Panc1 (cell line): ENCODE measurements around the gene NRP1. TPM values are rescaled to one million over a fixed set of nuclear protein-coding genes. Genes with fewer than 3 reads are reported as not detected.
A peak's percentile ranks its signal among the peaks of the same experiment; 100 is the strongest.

Source experiments
- ATAC-seq: fragments of 200-7000 bp; cut with Tn5 transposase; 2 replicates; pipeline ENCODE4 v1.9.1; 2020; ENCODE audit warnings: mild to moderate bottlenecking, moderate library complexity
- BruUV-seq: library from RNA; stranded (reverse); fragments of 400-500 nt; replicated peaks from 2 replicates; lab custom pipeline; 2021; lab: Mats Ljungman, UMichigan
- CTCF ChIA-PET: fragments of 300-600 bp; sonication (Branson Sonifier 250); formaldehyde crosslinking; loops from one replicate; lab custom pipeline; 2022; ENCODE audit warnings: antibody characterized with exemption; lab: Charles Lee
- POLR2A ChIA-PET: fragments of 300-600 bp; sonication (Branson Sonifier 250); formaldehyde crosslinking; loops from one replicate; lab custom pipeline; 2022; ENCODE audit warnings: antibody characterized with exemption; lab: Charles Lee
- DNase-seq: peaks from one replicate; pipeline ENCODE4 v3.0.0-alpha.2; 2010; ENCODE audit warnings: low read depth, low spot score
- H3K27ac ChIP-seq: 2 replicates; pipeline ENCODE4 v1.5.1; 2011; ENCODE audit warnings: mild to moderate bottlenecking, low read length, inconsistent platforms
- H3K27me3 ChIP-seq: fragments of 200-500 bp; sonication (Bioruptor generic); 2 replicates; pipeline ENCODE4 v1.6.0; 2014; ENCODE audit warnings: low read length, inconsistent platforms; ENCODE audit not compliant: control insufficient read depth, insufficient read depth
- H3K36me3 ChIP-seq: fragments of 200-500 bp; sonication (Bioruptor generic); 2 replicates; pipeline ENCODE4 v1.5.1; 2014; ENCODE audit warnings: inconsistent platforms, mild to moderate bottlenecking, low read length, moderate library complexity; ENCODE audit not compliant: control insufficient read depth, insufficient read depth
- H3K4me1 ChIP-seq: 2 replicates; pipeline ENCODE4 v1.5.1; 2011; ENCODE audit warnings: inconsistent platforms, mild to moderate bottlenecking, low read length, moderate library complexity; ENCODE audit not compliant: control insufficient read depth, insufficient read depth
- H3K4me3 ChIP-seq, 2 experiments: 2 replicates each; pipeline ENCODE4 v1.5.1; 2011 to 2012; ENCODE audit warnings: low read depth in 2 of 2, low read length in 2 of 2, mild to moderate bottlenecking in 2 of 2, inconsistent platforms in 1 of 2, moderate library complexity in 1 of 2
- H3K9me3 ChIP-seq: fragments of 200-500 bp; sonication (Bioruptor generic); 2 replicates; pipeline ENCODE4 v1.5.1; 2014; ENCODE audit warnings: low read depth, mild to moderate bottlenecking, inconsistent platforms, low read length, moderate library complexity; ENCODE audit not compliant: control insufficient read depth, insufficient read depth
- CTCF ChIP-seq: fragments of 450-650 bp; IDR thresholded peaks from 2 replicates; pipeline ENCODE4 v1.5.1; 2017; ENCODE audit warnings: mild to moderate bottlenecking
- POLR2AphosphoS5 ChIP-seq: IDR thresholded peaks from 2 replicates; pipeline ENCODE4 v1.6.1; 2012; ENCODE audit warnings: mild to moderate bottlenecking, low read depth, low read length, moderate library complexity
- REST ChIP-seq, 2 experiments: IDR thresholded peaks; 2 replicates each; pipeline ENCODE4 v1.6.1; 2011 to 2012; ENCODE audit warnings: low read depth in 2 of 2, control low read depth in 1 of 2, low read length in 1 of 2, mild to moderate bottlenecking in 1 of 2, moderate library complexity in 1 of 2; ENCODE audit not compliant: insufficient read depth in 1 of 2
- SIN3A ChIP-seq: IDR thresholded peaks from 2 replicates; pipeline ENCODE4 v1.6.1; 2012; ENCODE audit warnings: low read depth, mild to moderate bottlenecking, low read length, moderate library complexity, borderline replicate concordance; ENCODE audit not compliant: insufficient read depth
- TCF7L2 ChIP-seq: IDR thresholded peaks from 2 replicates; pipeline ENCODE4 v1.6.1; 2011; ENCODE audit warnings: mild to moderate bottlenecking, low read depth, low read length, inconsistent platforms
- in situ Hi-C: cut with HindIII; loops from 2 replicates; pipeline ENCODE4 v1.10.0; 2016; ENCODE audit warnings: low sequenced_read_pairs, low pct_unique_long_range_greater_than_20kb
- intact Hi-C: fragments of 100-400 bp; cut with micrococcal nuclease; formaldehyde crosslinking; loops from one replicate; pipeline ENCODE4 v1.10.0; 2022; ENCODE audit not compliant: unreplicated experiment
- total RNA-seq: library from RNA; stranded (reverse); gene quantifications from one replicate; pipeline ENCODE4 v1.2.1, GENCODE V29; 2021; ENCODE audit not compliant: unreplicated experiment

NRP1 gene
- total RNA-seq, 1 experiment from 2014 or later = 93.4 TPM

GRCh38 chr10:33129996-33130386 lies 204.5 kb downstream of the NRP1 start:
- in situ Hi-C loops (no loop called here), intact Hi-C loops (no loop called here)
- TF ChIP-seq CTCF (no peak), SIN3A (no peak), REST (IDR thresholded peaks at IDR 0.05; ENCODE audit: insufficient read depth in 1 of 2, low read depth in 2 of 2, low read length in 1 of 2) (no peak), TCF7L2 (no peak), POLR2AphosphoS5 (no peak)
- peak overlapping the region; percentile 70; the same call in 1 of the 2 replicates for H3K27ac ChIP-seq
- H3K4me1 ChIP-seq = peaks cover 22% of the 10 kb centered on the region
- BruUV-seq = no TSS peak
- H3K4me3 ChIP-seq = no peak overlapping the region
- POLR2A ChIA-PET = no interaction called here
- CTCF ChIA-PET = no interaction called here
- DNase-seq (no peak), ATAC-seq (no peak)
- H3K9me3 ChIP-seq = no peaks in the 10 kb centered on the region
- H3K27me3 ChIP-seq = no peaks in the 10 kb centered on the region
- no peaks in the 10 kb centered on the region for H3K36me3 ChIP-seq

- in situ Hi-C loops = no loop called here
- H3K27me3 ChIP-seq = no peaks in the 10 kb centered on the region
- no TSS peak for BruUV-seq
- TF ChIP-seq SIN3A (no peak), CTCF (no peak), TCF7L2 (no peak), REST (IDR thresholded peaks at IDR 0.05; ENCODE audit: insufficient read depth in 1 of 2, low read depth in 2 of 2, low read length in 1 of 2) (no peak), POLR2AphosphoS5 (no peak)
- intact Hi-C loops = no loop called here
- no peak for DNase-seq
- peaks cover 20% of the 10 kb centered on the region for H3K4me1 ChIP-seq
- ChIA-PET CTCF (no interaction called here), POLR2A (no interaction called here)
- no peak for ATAC-seq
- H3K27ac ChIP-seq = peak overlapping the region; percentile 70
- no peaks in the 10 kb centered on the region for H3K36me3 ChIP-seq
- H3K9me3 ChIP-seq = no peaks in the 10 kb centered on the region
- H3K4me3 ChIP-seq = no peak overlapping the region
Measured at GRCh38 chr10:33129141-33129995, 205.1 kb downstream of the NRP1 start.
